HG03457 (cell line): Measurements from ENCODE around the gene TBC1D3D.
"Not testable (repeated sequence)": the region's sequence is repeated elsewhere in the genome, so short reads cannot be mapped to it uniquely, and the experiment has no call there.

Experiments
- ATAC-seq: cut with Tn5 transposase; IDR thresholded peaks from one replicate; pipeline ENCODE4 v1.9.1; 2021; ENCODE audit warnings: moderate number of reproducible peaks; ENCODE audit not compliant: unreplicated experiment

The TBC1D3D gene

DNA sequence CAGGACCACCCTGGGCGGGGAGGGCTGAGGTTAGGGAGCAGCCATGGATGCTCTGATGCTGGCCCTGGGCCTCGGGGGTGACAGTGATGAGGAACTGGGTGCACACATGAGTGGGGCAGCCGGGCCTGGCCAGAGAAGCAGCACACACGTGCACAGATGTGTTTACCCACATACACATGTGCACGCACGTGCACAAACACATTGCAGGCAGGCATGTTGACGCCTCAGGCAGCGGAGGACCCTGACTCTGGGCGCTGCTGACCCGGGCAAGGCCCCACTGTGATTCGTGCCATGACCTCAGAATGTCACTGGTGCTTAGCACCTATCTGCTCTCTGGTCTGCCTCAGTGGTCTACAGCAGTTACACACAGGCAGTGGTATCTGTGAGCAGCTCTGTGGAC lies at the start of gene TBC1D3D:
TBC1D3D (plus strand) TSS at position 301 of the 400 bp plus-strand sequence. CDS start 1,585 bp downstream, outside the sequence.
- ATAC-seq: not testable (repeated sequence)

- ATAC-seq: not testable (repeated sequence)
Measured at GRCh38 chr17:37988960-37989359, 14.8 kb upstream of the TBC1D3D start, which contains the start of gene TBC1D3L. Gene TBC1D3L (minus strand): TSS chr17:37989060. CDS start chr17:37987520, 1,540 bp downstream.
